Measurements from ENCODE around the gene SOCS2. TPM values are rescaled to one million over a fixed set of nuclear protein-coding genes. Genes with fewer than 3 reads are reported as not detected.

Gene SOCS2
- total RNA-seq, 4 donors from 2014 or later, result 33.4 to 113 (median 35.1) TPM

DNA sequence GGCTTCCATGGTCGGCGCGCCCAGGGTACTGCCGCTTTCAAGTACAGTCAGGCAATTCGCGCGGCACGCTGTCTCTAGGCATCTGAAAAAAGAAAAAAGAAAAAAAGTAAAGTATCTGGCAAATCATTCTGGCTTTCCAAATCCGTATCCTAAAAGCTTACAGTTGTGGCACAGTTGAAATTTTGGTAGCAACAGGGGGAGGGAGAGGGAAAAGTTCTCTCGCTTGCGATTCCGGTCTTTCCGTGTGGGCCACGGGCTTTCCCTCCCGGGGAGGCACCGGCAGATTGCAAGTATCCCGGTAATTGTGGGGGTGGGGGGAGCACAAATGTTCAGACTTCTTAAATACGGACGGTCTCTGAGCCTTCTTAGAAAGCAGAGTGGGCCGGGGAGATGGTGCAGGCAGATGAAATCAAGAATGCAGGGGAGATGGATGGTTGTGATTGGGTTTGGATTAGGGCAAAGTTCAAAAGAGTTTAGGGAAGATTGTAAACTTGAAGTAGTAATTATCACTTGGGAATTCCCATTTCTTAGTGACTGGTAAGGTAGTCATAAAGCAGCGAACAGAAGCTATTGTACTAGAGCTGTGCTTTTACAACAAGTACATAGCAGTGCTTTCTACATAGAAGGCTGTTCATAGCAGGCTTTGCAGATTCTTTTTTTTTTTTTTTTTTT lies 1.2 kb downstream of the SOCS2 start:
- peaks cover 0 to 20% (median 7%) of the 10 kb centered on the region in 4 donors for H3K4me1 ChIP-seq
- peaks cover 0 to 19% (median 0%) of the 10 kb centered on the region in 3 donors for H3K36me3 ChIP-seq
- TF ChIP-seq, protein P1, sequence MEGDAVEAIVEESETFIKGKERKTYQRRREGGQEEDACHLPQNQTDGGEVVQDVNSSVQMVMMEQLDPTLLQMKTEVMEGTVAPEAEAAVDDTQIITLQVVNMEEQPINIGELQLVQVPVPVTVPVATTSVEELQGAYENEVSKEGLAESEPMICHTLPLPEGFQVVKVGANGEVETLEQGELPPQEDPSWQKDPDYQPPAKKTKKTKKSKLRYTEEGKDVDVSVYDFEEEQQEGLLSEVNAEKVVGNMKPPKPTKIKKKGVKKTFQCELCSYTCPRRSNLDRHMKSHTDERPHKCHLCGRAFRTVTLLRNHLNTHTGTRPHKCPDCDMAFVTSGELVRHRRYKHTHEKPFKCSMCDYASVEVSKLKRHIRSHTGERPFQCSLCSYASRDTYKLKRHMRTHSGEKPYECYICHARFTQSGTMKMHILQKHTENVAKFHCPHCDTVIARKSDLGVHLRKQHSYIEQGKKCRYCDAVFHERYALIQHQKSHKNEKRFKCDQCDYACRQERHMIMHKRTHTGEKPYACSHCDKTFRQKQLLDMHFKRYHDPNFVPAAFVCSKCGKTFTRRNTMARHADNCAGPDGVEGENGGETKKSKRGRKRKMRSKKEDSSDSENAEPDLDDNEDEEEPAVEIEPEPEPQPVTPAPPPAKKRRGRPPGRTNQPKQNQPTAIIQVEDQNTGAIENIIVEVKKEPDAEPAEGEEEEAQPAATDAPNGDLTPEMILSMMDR (IDR thresholded peaks at IDR 0.05), result no peak
- TF ChIP-seq POLR2A (IDR thresholded peaks at IDR 0.05), result no peak
- no peaks in the 10 kb centered on the region for H3K27me3 ChIP-seq
- peak overlapping the region; percentile 81 to 93 (median 89) for H3K27ac ChIP-seq
- DNase-seq, result peak in 2 of 3 donors; percentile 26 to 54
- no peaks in the 10 kb centered on the region for H3K9me3 ChIP-seq
- H3K4me3 ChIP-seq, result peak overlapping the region; percentile 55 to 89 (median 58)

DNA sequence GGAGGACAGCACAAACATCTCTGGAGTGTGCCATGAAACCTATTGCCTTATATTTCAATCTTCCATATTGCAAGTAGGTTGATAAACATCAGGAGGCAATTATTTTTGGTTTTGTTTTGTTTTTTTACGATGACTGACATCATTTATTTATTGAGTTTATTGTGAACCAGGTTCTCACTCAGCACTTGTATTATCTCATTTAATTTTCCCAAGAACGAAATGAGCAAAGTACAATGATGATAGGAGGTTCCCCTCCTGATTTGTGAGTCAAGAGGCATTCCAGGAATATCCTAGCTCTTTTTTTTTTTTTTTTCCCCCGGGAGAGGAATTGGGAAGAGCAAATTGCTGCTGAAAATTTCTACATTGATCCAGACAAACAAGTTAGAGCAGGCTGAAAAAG lies 4.7 kb downstream of the SOCS2 start:
- Histone ChIP-seq H3K27me3 (no peaks in the 10 kb centered on the region), H3K36me3 (peaks cover 0 to 24% (median 0%) of the 10 kb centered on the region in 3 donors), H3K9me3 (no peaks in the 10 kb centered on the region), H3K4me3 (no peak overlapping the region), H3K4me1 (peaks cover 0 to 12% (median 7%) of the 10 kb centered on the region in 4 donors), H3K27ac (no peak overlapping the region)
- no peak for DNase-seq
- TF ChIP-seq POLR2A (IDR thresholded peaks at IDR 0.05), result no peak
- TF ChIP-seq, protein P1 (IDR thresholded peaks at IDR 0.05), result no peak

DNA sequence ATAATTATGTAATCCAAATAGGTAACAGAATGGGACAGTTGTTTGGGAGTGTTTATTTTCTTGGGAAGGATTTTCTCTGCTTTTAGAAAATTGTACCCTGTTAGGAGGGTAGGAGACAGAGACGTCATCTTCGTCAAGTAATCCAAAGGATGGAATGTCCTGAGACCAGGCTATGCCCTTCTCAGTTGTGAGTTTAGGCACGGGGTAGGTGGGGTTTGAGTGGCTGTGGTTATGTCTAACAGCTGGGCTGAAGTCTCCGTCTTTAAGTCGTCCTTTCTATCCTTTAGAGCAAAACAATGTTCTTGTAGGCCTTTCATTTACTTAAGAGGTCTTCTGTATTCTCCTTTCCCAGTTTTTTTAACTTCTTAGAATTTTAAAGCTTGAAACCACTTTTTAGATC lies 5.7 kb downstream of the SOCS2 start:
- no peak overlapping the region for H3K4me3 ChIP-seq
- no peaks in the 10 kb centered on the region for H3K27me3 ChIP-seq
- peaks cover 0 to 24% (median 0%) of the 10 kb centered on the region in 3 donors for H3K36me3 ChIP-seq
- no peak overlapping the region for H3K27ac ChIP-seq
- peaks cover 0 to 4% (median 3%) of the 10 kb centered on the region in 4 donors for H3K4me1 ChIP-seq
- TF ChIP-seq, protein P1 (IDR thresholded peaks at IDR 0.05), result no peak
- TF ChIP-seq POLR2A (IDR thresholded peaks at IDR 0.05), result no peak
- DNase-seq, result no peak
- H3K9me3 ChIP-seq, result no peaks in the 10 kb centered on the region

DNA sequence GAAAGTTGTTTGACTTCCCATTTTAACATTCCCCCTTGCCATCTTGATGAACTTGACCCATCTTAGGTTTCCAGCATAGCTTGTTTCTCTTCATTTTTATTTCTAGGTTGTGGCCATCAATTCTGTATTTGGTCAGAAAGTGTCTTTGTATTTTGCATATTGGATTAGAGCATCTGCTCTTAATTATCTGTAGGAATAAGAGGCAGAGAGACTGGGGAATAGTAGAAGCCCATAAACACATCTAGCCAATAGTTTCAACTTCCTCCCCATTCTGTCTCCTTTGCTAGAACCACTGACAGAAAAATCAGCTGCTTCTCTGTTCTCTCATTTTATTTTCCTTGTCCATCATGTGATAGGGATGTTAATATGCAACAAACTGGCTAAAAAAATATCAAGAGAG lies 8.2 kb downstream of the SOCS2 start:
- H3K4me1 ChIP-seq, result no peaks in the 10 kb centered on the region
- TF ChIP-seq, protein P1 (IDR thresholded peaks at IDR 0.05), result no peak
- TF ChIP-seq POLR2A (IDR thresholded peaks at IDR 0.05), result no peak
- no peaks in the 10 kb centered on the region for H3K27me3 ChIP-seq
- H3K36me3 ChIP-seq, result peaks cover 0 to 15% (median 0%) of the 10 kb centered on the region in 3 donors
- DNase-seq, result no peak
- no peak overlapping the region for H3K27ac ChIP-seq
- H3K4me3 ChIP-seq, result no peak overlapping the region
- no peaks in the 10 kb centered on the region for H3K9me3 ChIP-seq

DNA sequence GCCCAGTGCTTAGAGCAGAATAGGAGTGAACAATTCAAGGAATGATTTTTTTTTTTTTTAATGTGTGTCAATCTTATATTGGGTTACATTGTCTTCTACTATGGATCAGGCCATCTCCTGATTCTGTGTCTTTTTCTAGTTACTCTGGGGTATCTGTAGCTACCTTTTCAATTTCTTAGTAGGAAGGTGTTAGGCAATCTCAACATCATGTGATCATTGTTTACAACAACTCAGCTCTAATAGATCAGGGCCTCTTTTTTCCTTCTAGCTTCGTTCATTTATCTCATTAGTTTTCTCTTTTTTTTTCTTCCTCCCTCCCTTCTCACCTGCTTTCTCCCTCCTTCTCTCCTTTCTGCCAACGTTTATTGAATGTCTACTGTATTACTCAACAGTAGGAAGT lies 8.9 kb downstream of the SOCS2 start:
- H3K9me3 ChIP-seq, result no peaks in the 10 kb centered on the region
- H3K4me3 ChIP-seq, result no peak overlapping the region
- no peaks in the 10 kb centered on the region for H3K4me1 ChIP-seq
- TF ChIP-seq POLR2A (IDR thresholded peaks at IDR 0.05), result no peak
- TF ChIP-seq, protein P1 (IDR thresholded peaks at IDR 0.05), result no peak
- no peaks in the 10 kb centered on the region for H3K27me3 ChIP-seq
- DNase-seq, result no peak
- H3K27ac ChIP-seq, result no peak overlapping the region
- H3K36me3 ChIP-seq, result peaks cover 0 to 8% (median 0%) of the 10 kb centered on the region in 3 donors
